Dendritic cell treated with granulocyte-macrophage colony-stimulating factor and Interleukin-4, amounts not matched to agents 40 ng/mL and 50 ng/mL, for 4 days (primary cell): Measurements from ENCODE around the gene CSTPP1.

Source experiments
- H3K27ac Mint-ChIP-seq: one replicate; pipeline ENCODE4 v1.8.0; 2022; ENCODE audit warnings: mild to moderate bottlenecking, mixed read lengths
- H3K27me3 Mint-ChIP-seq: one replicate; pipeline ENCODE4 v1.8.0; 2022; ENCODE audit warnings: mild to moderate bottlenecking, mixed read lengths
- H3K36me3 Mint-ChIP-seq: one replicate; pipeline ENCODE4 v1.8.0; 2022; ENCODE audit warnings: low read depth, mixed read lengths
- H3K4me1 Mint-ChIP-seq: one replicate; pipeline ENCODE4 v1.8.0; 2022; ENCODE audit warnings: low read depth, mixed read lengths
- H3K4me3 Mint-ChIP-seq: one replicate; pipeline ENCODE4 v1.8.0; 2022; ENCODE audit warnings: mild to moderate bottlenecking, moderate library complexity, mixed read lengths
- H3K9me3 Mint-ChIP-seq: one replicate; pipeline ENCODE4 v1.8.0; 2022; ENCODE audit warnings: mixed read lengths
- intact Hi-C: fragments of 100-400 bp; cut with micrococcal nuclease; formaldehyde crosslinking; loops from one replicate; pipeline ENCODE4 v1.15.0; 2022

CSTPP1 gene

DNA sequence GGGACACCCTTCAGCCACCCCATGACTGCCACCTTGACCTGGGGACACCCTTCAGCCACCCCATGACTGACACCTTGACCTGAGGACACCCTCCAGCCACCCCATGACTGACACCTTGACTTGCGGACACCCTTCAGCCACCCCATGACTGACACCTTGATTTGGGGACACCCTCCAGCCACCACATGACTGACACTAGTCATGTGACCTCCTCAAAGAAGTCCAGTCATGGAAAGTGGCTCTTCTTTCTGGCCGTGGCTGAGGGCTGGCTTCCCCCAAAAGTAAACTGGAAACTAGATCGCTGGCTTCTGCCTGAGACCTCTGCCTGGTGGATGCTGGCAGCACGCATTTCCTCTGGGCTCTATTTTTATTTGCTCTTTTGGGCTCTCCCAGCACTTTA, 211.7 kb downstream of the CSTPP1 start:
- Mint-ChIP-seq H3K4me3 (no peak overlapping the region), H3K9me3 (no peaks in the 10 kb centered on the region), H3K27ac (no peak overlapping the region), H3K4me1 (peaks cover 11% of the 10 kb centered on the region), H3K27me3 (no peaks in the 10 kb centered on the region), H3K36me3 (no peaks in the 10 kb centered on the region)
- intact Hi-C loops, result no loop called here

- Mint-ChIP-seq H3K27me3 (no peaks in the 10 kb centered on the region), H3K9me3 (no peaks in the 10 kb centered on the region)
These were observed 212.5 kb downstream of the CSTPP1 start for GRCh38 chr11:47148903-47149531.

DNA sequence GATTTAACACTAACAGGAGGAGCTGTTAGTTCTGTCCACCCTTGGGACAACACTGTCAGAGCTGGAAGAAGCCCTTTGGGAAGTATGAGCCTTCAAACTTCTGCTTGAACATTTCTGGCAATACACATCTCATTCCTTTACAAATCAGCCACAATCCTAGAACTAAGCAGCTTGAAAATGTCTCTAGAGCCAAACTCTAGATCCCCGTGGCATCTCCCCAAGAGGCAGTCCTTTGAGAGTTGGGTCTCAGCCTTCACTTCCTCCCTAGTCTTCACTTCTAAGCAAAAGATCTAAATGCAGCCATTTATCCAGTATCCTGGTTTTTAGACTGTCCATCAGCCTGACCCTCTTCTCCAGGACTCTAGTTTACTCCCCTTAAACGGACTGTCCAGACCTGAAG, 213.2 kb downstream of the CSTPP1 start:
- Mint-ChIP-seq H3K4me3 (no peak overlapping the region), H3K27ac (no peak overlapping the region), H3K4me1 (peaks cover 11% of the 10 kb centered on the region), H3K9me3 (no peaks in the 10 kb centered on the region), H3K27me3 (peaks cover 6% of the 10 kb centered on the region), H3K36me3 (no peaks in the 10 kb centered on the region)
- intact Hi-C loops, result no loop called here

More at GRCh38 chr11:47148903-47149531, 212.5 kb downstream of the CSTPP1 start:
- intact Hi-C loops, result no loop called here
- Mint-ChIP-seq H3K4me1 (peaks cover 11% of the 10 kb centered on the region), H3K4me3 (no peak overlapping the region), H3K36me3 (no peaks in the 10 kb centered on the region), H3K27ac (no peak overlapping the region)

- Mint-ChIP-seq H3K27me3 (peaks cover 14% of the 10 kb centered on the region), H3K9me3 (no peaks in the 10 kb centered on the region), H3K4me1 (peaks cover 16% of the 10 kb centered on the region), H3K4me3 (no peak overlapping the region), H3K27ac (no peak overlapping the region), H3K36me3 (peaks cover 6% of the 10 kb centered on the region)
- intact Hi-C loops, result loop anchor here (2.0 kb wide), 1 partner anchor 234 kb away; the partner anchor contains the start of gene LRP4
These were observed 215.8 kb downstream of the CSTPP1 start for GRCh38 chr11:47152126-47152952.

DNA sequence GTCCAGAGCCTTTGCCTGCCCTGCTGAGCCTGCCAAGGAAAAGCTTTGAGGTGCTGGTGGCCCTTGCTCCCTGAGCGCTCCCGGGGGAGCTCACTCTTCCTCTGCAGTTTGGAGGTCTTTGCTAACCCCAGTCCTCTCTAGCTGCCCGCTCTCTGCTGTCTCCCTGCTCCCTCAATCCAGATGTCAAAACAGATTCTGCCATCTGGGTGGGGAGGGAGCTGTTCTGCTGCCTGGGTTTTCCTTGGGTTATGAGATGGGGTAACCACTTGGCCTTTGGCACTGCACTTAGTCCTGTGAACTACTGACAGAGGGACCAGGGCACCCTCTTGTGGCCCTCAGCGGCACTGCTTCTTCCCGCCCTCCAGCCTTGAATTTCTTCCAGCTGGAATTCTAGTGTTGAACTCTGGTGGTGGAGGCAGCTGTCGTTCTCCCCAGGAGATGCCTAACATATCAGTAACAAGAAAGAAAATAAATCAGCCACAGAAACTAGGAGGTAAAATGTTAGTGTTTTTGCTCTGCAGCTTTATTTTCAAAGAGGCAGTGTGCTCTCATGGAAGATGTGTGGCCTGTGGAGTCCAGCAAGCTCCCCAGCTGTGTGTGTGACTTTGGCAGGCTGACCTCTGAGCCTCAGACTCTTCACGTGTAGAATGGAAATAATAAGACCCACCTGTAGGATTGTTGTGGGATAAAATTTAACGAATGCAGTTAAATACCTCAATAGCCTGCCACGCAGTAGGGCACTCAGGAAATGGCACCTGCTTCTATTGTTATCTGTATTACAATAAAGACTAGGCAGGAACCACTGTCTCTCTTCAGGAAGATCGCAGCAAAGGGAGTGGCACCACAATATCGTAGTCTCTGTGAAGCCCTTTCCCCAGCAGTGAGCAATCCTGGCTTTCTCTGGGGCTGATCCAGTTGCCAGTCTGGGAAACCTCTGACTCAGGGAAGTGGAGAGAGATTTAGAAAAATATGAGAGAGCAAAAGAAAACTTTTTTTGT, 216.7 kb downstream of the CSTPP1 start:
- Mint-ChIP-seq H3K9me3 (no peaks in the 10 kb centered on the region), H3K4me3 (no peak overlapping the region), H3K4me1 (peaks cover 18% of the 10 kb centered on the region), H3K36me3 (peaks cover 6% of the 10 kb centered on the region), H3K27ac (no peak overlapping the region), H3K27me3 (peaks cover 14% of the 10 kb centered on the region)
- intact Hi-C loops, result loop anchor here (1.0 to 2.0 kb wide), 2 partner anchors 234 to 264 kb away; partner anchors contain the start of gene LRP4

- H3K27me3 Mint-ChIP-seq, result peaks cover 14% of the 10 kb centered on the region
- H3K9me3 Mint-ChIP-seq, result no peaks in the 10 kb centered on the region
- no peak overlapping the region for H3K4me3 Mint-ChIP-seq
- H3K4me1 Mint-ChIP-seq, result peaks cover 22% of the 10 kb centered on the region
- peaks cover 15% of the 10 kb centered on the region for H3K36me3 Mint-ChIP-seq
- no peak overlapping the region for H3K27ac Mint-ChIP-seq
- intact Hi-C loops, result no loop called here
These were observed 218.3 kb downstream of the CSTPP1 start for GRCh38 chr11:47154616-47155570.

DNA sequence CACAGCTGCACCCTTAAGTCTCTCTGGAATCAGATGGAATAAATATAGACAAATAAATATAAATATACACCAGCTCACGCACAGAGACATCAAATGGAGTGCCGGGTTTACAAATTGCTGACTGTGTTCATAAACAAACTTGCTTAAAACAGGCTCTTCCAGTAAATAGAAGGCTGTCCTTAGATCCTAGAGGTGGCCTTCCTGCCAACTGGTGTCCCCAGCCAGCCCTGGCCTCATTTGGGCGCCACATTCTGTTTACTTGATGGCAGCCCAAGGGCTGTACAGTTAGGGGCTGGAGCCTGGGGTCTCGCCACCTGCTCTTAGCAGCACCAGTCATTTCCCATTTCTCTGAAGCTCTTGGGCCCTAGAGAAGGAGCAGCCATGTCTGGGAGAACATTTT, 219.3 kb downstream of the CSTPP1 start:
- intact Hi-C loops, result no loop called here
- peaks cover 15% of the 10 kb centered on the region for H3K36me3 Mint-ChIP-seq
- H3K4me3 Mint-ChIP-seq, result no peak overlapping the region
- H3K27me3 Mint-ChIP-seq, result peaks cover 14% of the 10 kb centered on the region
- no peaks in the 10 kb centered on the region for H3K9me3 Mint-ChIP-seq
- peaks cover 22% of the 10 kb centered on the region for H3K4me1 Mint-ChIP-seq
- no peak overlapping the region for H3K27ac Mint-ChIP-seq

DNA sequence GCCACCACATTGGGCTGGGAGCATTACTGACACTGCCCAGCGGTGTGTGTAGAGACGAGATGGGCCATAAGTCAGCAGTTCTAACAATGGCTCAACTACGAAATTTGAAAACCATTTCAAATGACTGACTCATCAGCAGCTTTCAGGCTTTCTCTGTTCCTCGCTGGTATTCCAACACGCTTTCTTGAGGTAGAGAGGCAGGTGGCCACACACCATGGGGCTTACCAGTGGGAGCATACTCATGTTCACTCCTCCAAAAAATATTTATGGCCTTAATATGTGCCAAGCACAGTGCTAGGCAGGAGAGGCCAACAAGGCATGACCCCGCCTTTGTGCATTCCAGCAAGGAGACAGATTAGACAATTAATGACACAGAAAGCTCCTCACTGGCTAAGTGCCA, 219.8 kb downstream of the CSTPP1 start:
- H3K9me3 Mint-ChIP-seq, result no peaks in the 10 kb centered on the region
- H3K4me1 Mint-ChIP-seq, result peaks cover 22% of the 10 kb centered on the region
- intact Hi-C loops, result no loop called here
- no peak overlapping the region for H3K27ac Mint-ChIP-seq
- H3K27me3 Mint-ChIP-seq, result peaks cover 14% of the 10 kb centered on the region
- no peak overlapping the region for H3K4me3 Mint-ChIP-seq
- peaks cover 15% of the 10 kb centered on the region for H3K36me3 Mint-ChIP-seq

- H3K4me3 Mint-ChIP-seq, result no peak overlapping the region
- peaks cover 14% of the 10 kb centered on the region for H3K27me3 Mint-ChIP-seq
- peaks cover 21% of the 10 kb centered on the region for H3K36me3 Mint-ChIP-seq
- no peaks in the 10 kb centered on the region for H3K9me3 Mint-ChIP-seq
- peaks cover 26% of the 10 kb centered on the region for H3K4me1 Mint-ChIP-seq
- H3K27ac Mint-ChIP-seq, result no peak overlapping the region
- intact Hi-C loops, result no loop called here
These were observed 220.4 kb downstream of the CSTPP1 start for GRCh38 chr11:47156951-47157350.

DNA sequence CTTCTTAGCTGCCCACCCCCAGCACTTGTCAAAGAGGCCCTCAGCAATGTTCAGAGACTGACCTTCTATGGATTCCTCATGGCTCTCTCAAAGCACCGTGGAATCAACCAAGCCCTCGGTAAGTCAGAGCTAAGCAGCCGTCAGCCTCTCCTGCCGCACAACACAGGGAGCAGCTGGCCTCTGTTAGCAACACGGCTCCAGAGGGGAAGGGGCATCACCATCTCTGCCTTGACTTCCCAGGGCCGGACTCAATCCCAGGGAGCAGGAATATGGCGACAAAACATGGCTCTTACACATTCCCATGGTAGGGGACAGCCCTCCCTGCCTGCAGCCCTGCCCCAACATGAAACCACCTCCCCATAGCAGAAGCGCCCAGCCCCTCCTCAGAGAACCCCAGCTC, 221.2 kb downstream of the CSTPP1 start:
- peaks cover 20% of the 10 kb centered on the region for H3K4me1 Mint-ChIP-seq
- H3K36me3 Mint-ChIP-seq, result peaks cover 29% of the 10 kb centered on the region
- H3K27me3 Mint-ChIP-seq, result peaks cover 14% of the 10 kb centered on the region
- H3K27ac Mint-ChIP-seq, result no peak overlapping the region
- intact Hi-C loops, result no loop called here
- H3K4me3 Mint-ChIP-seq, result no peak overlapping the region
- no peaks in the 10 kb centered on the region for H3K9me3 Mint-ChIP-seq

DNA sequence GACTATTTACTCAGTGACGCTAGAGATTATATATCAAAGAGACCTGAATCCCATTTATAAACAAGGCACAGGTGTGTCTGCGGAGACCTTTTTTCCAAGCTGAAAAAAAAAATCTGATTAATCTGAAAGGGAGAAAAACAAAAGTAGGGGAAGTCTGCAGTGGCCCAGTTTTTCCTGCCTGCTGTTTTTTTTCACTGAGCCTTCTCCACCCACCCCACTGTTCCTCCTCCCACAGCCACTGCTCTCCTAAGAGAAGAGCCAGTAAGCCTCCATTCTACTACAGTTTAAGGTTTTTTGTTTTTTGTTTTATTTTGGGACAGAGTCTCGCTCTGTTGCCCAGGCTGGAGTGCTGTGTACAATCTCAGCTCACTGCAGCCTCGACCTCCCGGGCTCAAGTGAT, 221.7 kb downstream of the CSTPP1 start:
- Mint-ChIP-seq H3K27ac (no peak overlapping the region), H3K4me1 (peaks cover 16% of the 10 kb centered on the region), H3K36me3 (peaks cover 33% of the 10 kb centered on the region), H3K4me3 (no peak overlapping the region), H3K9me3 (no peaks in the 10 kb centered on the region), H3K27me3 (peaks cover 14% of the 10 kb centered on the region)
- intact Hi-C loops, result no loop called here

- Mint-ChIP-seq H3K27ac (no peak overlapping the region), H3K9me3 (no peaks in the 10 kb centered on the region), H3K4me3 (no peak overlapping the region), H3K36me3 (peaks cover 58% of the 10 kb centered on the region), H3K4me1 (peaks cover 11% of the 10 kb centered on the region), H3K27me3 (no peaks in the 10 kb centered on the region)
- intact Hi-C loops, result no loop called here
These were observed 224.2 kb downstream of the CSTPP1 start for GRCh38 chr11:47160753-47161133.
